ENCODE results near the gene IRAK4.

DNA sequence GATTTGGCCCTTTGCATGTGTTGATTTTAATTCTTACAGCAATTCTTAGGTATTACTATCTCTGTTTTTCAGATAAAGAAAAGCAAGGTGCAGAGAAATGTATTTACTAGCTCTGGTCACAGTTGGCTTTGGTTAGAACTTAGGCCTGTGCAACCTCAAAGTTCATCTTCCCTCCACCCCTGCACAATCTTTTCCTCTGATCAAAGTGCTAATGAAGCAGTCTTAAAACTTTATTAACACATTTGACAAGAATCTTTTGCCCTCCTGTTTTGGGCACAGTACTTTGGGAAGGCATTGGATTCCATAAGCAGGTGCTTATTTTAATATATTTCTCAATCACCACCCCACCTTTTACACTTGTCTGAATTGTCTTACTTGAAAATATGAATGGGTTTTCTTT is 2.7 kb downstream of the IRAK4 start:
- TF ChIP-seq, protein P1, sequence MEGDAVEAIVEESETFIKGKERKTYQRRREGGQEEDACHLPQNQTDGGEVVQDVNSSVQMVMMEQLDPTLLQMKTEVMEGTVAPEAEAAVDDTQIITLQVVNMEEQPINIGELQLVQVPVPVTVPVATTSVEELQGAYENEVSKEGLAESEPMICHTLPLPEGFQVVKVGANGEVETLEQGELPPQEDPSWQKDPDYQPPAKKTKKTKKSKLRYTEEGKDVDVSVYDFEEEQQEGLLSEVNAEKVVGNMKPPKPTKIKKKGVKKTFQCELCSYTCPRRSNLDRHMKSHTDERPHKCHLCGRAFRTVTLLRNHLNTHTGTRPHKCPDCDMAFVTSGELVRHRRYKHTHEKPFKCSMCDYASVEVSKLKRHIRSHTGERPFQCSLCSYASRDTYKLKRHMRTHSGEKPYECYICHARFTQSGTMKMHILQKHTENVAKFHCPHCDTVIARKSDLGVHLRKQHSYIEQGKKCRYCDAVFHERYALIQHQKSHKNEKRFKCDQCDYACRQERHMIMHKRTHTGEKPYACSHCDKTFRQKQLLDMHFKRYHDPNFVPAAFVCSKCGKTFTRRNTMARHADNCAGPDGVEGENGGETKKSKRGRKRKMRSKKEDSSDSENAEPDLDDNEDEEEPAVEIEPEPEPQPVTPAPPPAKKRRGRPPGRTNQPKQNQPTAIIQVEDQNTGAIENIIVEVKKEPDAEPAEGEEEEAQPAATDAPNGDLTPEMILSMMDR (IDR thresholded peaks at IDR 0.05) = no peak
- no peak for TF ChIP-seq POLR2A (IDR thresholded peaks at IDR 0.05)

All from prostate gland (tissue), 2 donors.